GM12873 (cell line): ENCODE measurements around the gene SERTAD2.

ENCODE experiments used
- TF ChIP-seq, protein P1 (sequence below): IDR thresholded peaks from 2 replicates; pipeline ENCODE4 v1.5.1; 2012; ENCODE audit warnings: low read depth, mild to moderate bottlenecking, moderate library complexity, low read length, control low read depth; ENCODE audit not compliant: insufficient read depth; ENCODE audit errors: missing control alignments

SERTAD2 gene

DNA sequence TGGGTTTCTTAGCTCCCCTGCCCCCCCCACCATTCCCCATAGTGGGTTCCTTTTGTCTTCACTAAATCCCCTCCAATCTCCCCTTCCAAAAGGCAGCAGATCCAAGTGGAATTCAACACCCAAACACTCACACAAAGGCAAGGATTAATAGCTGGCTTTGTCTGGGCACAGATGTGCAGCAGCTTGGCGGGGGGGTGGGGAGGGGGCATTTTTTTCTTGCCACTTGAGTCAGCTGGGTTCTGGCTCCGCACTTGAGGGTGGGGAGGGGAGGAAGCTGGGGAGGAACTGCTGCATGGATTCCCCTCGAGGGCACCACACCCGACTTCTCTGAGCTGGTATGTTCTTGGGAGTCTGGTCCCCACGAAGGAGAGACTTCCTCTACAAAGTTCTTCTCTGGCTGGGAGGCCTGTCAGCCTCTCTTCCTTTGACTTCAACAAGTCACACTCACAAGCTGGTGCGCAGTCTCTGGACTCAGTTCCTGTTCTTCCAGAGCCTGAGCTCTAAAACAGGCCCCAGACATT, 36.0 kb downstream of the SERTAD2 start:
- TF ChIP-seq, protein P1, sequence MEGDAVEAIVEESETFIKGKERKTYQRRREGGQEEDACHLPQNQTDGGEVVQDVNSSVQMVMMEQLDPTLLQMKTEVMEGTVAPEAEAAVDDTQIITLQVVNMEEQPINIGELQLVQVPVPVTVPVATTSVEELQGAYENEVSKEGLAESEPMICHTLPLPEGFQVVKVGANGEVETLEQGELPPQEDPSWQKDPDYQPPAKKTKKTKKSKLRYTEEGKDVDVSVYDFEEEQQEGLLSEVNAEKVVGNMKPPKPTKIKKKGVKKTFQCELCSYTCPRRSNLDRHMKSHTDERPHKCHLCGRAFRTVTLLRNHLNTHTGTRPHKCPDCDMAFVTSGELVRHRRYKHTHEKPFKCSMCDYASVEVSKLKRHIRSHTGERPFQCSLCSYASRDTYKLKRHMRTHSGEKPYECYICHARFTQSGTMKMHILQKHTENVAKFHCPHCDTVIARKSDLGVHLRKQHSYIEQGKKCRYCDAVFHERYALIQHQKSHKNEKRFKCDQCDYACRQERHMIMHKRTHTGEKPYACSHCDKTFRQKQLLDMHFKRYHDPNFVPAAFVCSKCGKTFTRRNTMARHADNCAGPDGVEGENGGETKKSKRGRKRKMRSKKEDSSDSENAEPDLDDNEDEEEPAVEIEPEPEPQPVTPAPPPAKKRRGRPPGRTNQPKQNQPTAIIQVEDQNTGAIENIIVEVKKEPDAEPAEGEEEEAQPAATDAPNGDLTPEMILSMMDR, result no peak

DNA sequence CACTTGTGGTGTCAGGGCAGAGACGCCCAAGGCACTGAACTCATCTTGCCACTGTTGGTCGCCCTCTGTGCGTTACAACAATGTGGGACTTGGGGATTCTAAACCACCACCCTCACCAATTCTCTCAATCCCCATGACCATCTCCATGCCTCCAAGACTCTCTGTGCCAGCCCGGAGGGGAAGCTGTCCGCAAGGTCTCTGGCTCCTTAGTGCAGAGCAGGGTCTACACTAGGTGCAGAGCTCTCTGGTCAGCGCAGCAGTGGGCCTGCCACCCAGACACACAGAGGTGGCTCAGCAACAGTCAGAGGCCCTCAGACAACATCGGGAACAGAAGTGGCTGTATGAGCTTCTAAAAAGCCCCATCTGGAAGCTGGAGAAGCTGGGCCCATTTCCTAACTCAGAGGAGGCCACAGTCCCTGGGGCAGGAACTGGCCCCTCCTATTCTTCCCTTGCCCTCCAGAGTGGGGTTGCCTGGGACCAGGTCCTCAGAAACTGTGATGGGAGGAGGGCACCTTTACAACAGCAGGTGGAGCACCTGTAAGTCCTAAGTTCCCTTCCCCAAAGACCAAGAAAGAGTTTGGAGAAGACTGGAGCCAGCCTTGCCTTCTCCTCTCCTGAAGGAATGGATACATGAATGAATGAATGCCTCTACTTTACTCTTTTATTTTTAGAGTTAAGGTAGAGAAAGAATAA, 37.7 kb downstream of the SERTAD2 start:
- TF ChIP-seq, protein P1, result peak; percentile 5

DNA sequence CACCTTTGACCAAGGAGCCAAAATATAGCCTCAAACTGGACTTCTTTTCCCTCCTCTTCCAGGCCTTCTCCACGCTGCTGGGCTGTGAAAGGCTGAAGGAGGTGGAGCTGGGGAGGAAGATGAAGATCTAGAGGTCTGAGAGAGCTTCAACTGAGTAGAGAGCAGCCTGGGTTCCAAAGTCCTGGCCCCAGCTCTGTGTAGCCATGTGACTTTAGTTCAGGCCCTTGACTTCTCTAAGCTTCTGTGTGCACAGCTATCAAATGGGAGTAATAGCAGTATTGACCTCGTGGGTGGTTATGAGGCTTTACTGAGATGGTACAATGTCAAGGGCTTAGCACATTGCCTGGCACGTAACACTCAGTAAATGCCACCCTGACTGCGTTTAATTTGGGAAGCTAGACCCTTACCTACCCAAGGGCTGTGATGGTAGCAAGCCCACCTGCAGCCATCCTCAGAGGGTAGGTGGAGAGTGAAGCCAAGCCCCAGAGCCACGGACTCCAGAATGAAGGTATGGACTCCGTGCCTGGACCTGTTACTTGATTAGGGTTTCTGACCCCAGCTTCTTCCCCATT, 38.4 kb downstream of the SERTAD2 start:
- TF ChIP-seq, protein P1, result no peak

DNA sequence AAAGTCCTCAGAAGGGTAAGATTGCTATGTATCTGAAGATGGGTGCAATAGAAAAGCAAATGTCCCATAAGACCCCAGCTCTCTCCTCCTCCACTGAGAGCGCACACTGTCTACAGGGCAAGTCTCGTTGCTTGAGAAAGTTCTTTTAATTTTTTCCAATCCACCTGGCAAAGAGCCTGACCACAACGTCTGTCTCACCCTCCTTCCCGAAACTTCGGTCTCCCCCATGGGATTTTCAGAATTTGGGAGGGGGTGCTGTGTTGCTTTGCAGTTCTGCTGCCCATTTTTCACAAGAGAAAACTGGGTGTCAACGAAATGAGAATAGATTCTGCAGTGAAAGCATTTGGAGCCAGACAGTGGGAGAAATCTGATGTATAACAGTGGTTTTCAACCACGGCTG, 40.4 kb downstream of the SERTAD2 start:
- TF ChIP-seq, protein P1, result no peak

DNA sequence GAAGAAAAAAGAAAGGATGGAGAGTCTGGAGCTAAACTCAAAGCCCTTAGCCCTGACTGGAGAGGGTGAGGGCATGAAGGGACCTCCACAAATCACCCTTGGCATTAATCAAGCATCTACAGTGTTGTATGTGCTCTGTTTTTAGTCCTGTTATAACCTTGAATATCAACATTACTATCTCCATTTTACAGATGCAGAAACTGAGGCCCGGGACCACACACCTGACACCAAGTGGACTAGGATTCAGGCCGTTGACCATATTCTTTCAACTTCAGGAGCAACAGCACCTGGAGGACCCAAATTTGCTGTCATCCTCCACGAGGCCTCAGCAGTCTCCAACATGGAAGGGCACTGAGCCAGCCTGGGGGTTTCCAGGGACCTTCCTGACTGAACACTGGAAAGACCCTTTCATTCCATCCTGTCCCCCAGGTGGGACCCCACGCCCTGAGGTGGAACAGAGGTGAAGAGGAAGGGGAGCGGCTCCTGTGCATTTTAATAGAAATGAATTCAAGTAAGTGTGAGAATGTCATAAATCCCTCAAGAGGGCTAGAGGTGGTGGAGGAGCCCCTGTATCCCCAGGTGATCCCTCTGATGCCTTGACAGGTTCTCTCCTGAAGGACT, 41.0 kb downstream of the SERTAD2 start:
- TF ChIP-seq, protein P1, result no peak

DNA sequence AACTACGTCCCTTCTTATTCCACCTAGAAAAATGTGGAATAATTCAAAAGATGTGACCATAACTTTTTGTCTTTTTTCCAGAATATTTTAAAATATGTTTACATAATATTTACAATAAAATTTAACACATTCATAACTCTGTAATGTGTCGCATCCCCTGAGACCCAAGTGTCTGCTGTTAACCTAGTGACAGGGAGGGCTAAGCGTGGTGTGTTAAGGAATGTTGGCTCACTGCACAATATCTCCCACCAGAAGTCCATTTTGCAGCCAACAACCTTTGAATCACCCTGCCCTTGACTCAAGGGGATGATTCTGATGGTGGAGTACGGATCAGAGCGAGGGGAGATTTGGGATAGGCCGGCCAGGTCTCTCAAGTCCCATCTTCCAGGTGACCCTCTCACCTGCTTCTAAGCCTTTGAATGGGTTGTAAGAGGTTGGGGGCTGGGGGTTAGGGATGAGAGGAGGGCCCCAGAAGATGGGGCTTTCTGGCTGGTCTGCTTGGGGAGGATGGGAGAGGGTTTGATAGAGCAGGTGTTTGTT, 43.3 kb downstream of the SERTAD2 start:
- TF ChIP-seq, protein P1, result no peak

DNA sequence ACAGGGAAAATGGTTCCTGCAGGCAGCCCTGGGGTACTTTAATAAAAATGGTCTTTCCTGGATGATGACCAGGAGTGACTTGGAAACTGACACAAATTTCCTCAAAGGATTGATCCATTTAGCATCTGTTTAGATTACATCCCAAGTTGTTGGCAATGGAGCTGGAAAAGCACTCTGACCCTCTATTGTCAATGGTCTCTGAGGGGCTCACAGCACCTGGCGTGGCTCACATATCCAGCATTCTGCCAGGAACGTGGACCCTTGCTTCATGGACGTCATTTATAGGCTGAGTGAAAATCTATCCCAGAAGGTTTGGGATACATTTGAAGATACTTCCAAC, 43.8 kb downstream of the SERTAD2 start:
- TF ChIP-seq, protein P1, result no peak
